KMS-11 (cell line): ENCODE results near the gene MDK.

Experiments
- H2AFZ ChIP-seq: fragments of 200-600 bp; sonication (generic); 2 replicates; pipeline ENCODE4 v1.6.1; 2016; ENCODE audit warnings: antibody characterized with exemption, mixed run types, low read depth
- H3K27ac ChIP-seq: fragments of 200-600 bp; sonication (generic); 2 replicates; pipeline ENCODE4 v1.6.1; 2016; ENCODE audit warnings: mild to moderate bottlenecking, mixed run types
- H3K27me3 ChIP-seq: fragments of 200-600 bp; sonication (generic); 2 replicates; pipeline ENCODE4 v1.6.1; 2017; ENCODE audit warnings: mild to moderate bottlenecking, low read depth, mixed run types, moderate library complexity; ENCODE audit not compliant: insufficient read depth
- H3K36me3 ChIP-seq: fragments of 200-600 bp; sonication (generic); 2 replicates; pipeline ENCODE4 v1.6.1; 2017; ENCODE audit warnings: mild to moderate bottlenecking, mixed run types; ENCODE audit not compliant: insufficient read depth
- H3K4me1 ChIP-seq: fragments of 200-600 bp; sonication (generic); 2 replicates; pipeline ENCODE4 v1.6.1; 2016; ENCODE audit warnings: mild to moderate bottlenecking, low read depth, mixed run types; ENCODE audit not compliant: poor library complexity, severe bottlenecking
- H3K4me2 ChIP-seq: fragments of 200-600 bp; sonication (generic); 2 replicates; pipeline ENCODE4 v1.7.0; 2016; ENCODE audit warnings: mild to moderate bottlenecking, mixed run types
- H3K4me3 ChIP-seq: fragments of 200-600 bp; sonication (generic); IDR thresholded peaks from 2 replicates; pipeline ENCODE4 v1.6.1; 2017; ENCODE audit warnings: low read depth, low read length, mixed read lengths; ENCODE audit not compliant: insufficient read depth
- H3K79me2 ChIP-seq: fragments of 200-600 bp; sonication (generic); 2 replicates; pipeline ENCODE4 v1.6.1; 2016; ENCODE audit warnings: low read depth, mixed run types; ENCODE audit not compliant: insufficient read depth
- H3K9ac ChIP-seq: fragments of 200-600 bp; sonication (generic); 2 replicates; pipeline ENCODE4 v1.6.1; 2016; ENCODE audit warnings: mild to moderate bottlenecking, mixed run types
- H4K20me1 ChIP-seq: fragments of 200-600 bp; sonication (generic); 2 replicates; pipeline ENCODE4 v1.6.1; 2016; ENCODE audit warnings: mild to moderate bottlenecking, mixed run types; ENCODE audit not compliant: insufficient read depth
- CTCF ChIP-seq: fragments of 200-600 bp; sonication (generic); conservative IDR thresholded peaks from 2 replicates; pipeline ENCODE4 v1.6.1; 2017; ENCODE audit warnings: low read depth, mild to moderate bottlenecking, antibody characterized with exemption, low read length, moderate library complexity, mixed read lengths

The MDK gene

GRCh38 chr11:46334211-46334610, 47.3 kb upstream of the MDK start:
- H3K4me1 ChIP-seq: no peaks in the 10 kb centered on the region
- peaks cover 45% of the 10 kb centered on the region; the same call in 1 of the 2 replicates for H3K27me3 ChIP-seq
- H4K20me1 ChIP-seq: no peaks in the 10 kb centered on the region
- no peak overlapping the region for H2AFZ ChIP-seq
- no peaks in the 10 kb centered on the region for H3K79me2 ChIP-seq
- H3K36me3 ChIP-seq: no peaks in the 10 kb centered on the region
- no peak overlapping the region for H3K9ac ChIP-seq
- no peak for TF ChIP-seq CTCF
- no peak overlapping the region for H3K4me3 ChIP-seq
- no peak overlapping the region for H3K27ac ChIP-seq
- H3K4me2 ChIP-seq: no peak overlapping the region

- no peak overlapping the region for H3K4me3 ChIP-seq
- no peak for TF ChIP-seq CTCF
- H3K4me1 ChIP-seq: no peaks in the 10 kb centered on the region
- no peak overlapping the region for H3K9ac ChIP-seq
- peaks cover 37% of the 10 kb centered on the region; the same call in 1 of the 2 replicates for H3K27me3 ChIP-seq
- no peaks in the 10 kb centered on the region for H3K36me3 ChIP-seq
- no peaks in the 10 kb centered on the region for H3K79me2 ChIP-seq
- no peak overlapping the region for H3K4me2 ChIP-seq
- no peak overlapping the region for H2AFZ ChIP-seq
- H3K27ac ChIP-seq: no peak overlapping the region
- H4K20me1 ChIP-seq: no peaks in the 10 kb centered on the region
Observed at GRCh38 chr11:46335271-46335670, 46.2 kb upstream of the MDK start.

GRCh38 chr11:46335890-46336562, 45.4 kb upstream of the MDK start:
- Histone ChIP-seq H3K4me1 (no peaks in the 10 kb centered on the region), H3K79me2 (no peaks in the 10 kb centered on the region), H4K20me1 (no peaks in the 10 kb centered on the region), H2AFZ (no peak overlapping the region), H3K9ac (no peak overlapping the region), H3K4me3 (no peak overlapping the region), H3K27me3 (peaks cover 30% of the 10 kb centered on the region; the same call in 1 of the 2 replicates), H3K27ac (no peak overlapping the region), H3K36me3 (no peaks in the 10 kb centered on the region), H3K4me2 (no peak overlapping the region)
- no peak for TF ChIP-seq CTCF

- Histone ChIP-seq H3K27me3 (peaks cover 25% of the 10 kb centered on the region), H3K27ac (no peak overlapping the region), H3K4me3 (no peak overlapping the region), H3K4me2 (no peak overlapping the region), H3K4me1 (no peaks in the 10 kb centered on the region), H4K20me1 (no peaks in the 10 kb centered on the region), H3K79me2 (no peaks in the 10 kb centered on the region), H3K36me3 (no peaks in the 10 kb centered on the region), H3K9ac (no peak overlapping the region), H2AFZ (no peak overlapping the region)
- no peak for TF ChIP-seq CTCF
Observed at GRCh38 chr11:46336563-46337180, 44.8 kb upstream of the MDK start.
